PFSK-1 (cell line): ENCODE results near the gene RUNX3.

ENCODE experiments used
- FOXP2 ChIP-seq: optimal IDR thresholded peaks from 2 replicates; pipeline ENCODE3; 2011; ENCODE audit warnings: borderline replicate concordance, control low read depth, inconsistent platforms; ENCODE audit not compliant: insufficient read depth; ENCODE audit errors: extremely low read length, extremely low read depth
- POLR2AphosphoS5 ChIP-seq: IDR thresholded peaks from 2 replicates; pipeline ENCODE4 v1.6.1; 2012; ENCODE audit warnings: low read depth, mild to moderate bottlenecking, control low read depth, low read length, moderate library complexity
- REST ChIP-seq, 2 experiments: IDR thresholded peaks; 2 replicates each; pipeline versions ENCODE4 v1.6.1 to v1.8.0; 2011 to 2012; ENCODE audit warnings: low read depth in 2 of 2, low read length in 2 of 2, control low read depth in 1 of 2, inconsistent platforms in 1 of 2, mild to moderate bottlenecking in 1 of 2, moderate library complexity in 1 of 2; ENCODE audit not compliant: insufficient read depth in 1 of 2
- SIN3A ChIP-seq: IDR thresholded peaks from 2 replicates; pipeline ENCODE4 v1.6.1; 2012; ENCODE audit warnings: mild to moderate bottlenecking, low read length, moderate library complexity, borderline replicate concordance; ENCODE audit not compliant: insufficient read depth
- TAF1 ChIP-seq: IDR thresholded peaks from 2 replicates; pipeline ENCODE4 v1.6.1; 2012; ENCODE audit warnings: low read length, control low read depth, borderline replicate concordance; ENCODE audit not compliant: insufficient read depth

Gene RUNX3

GRCh38 chr1:24858277-24858676, 71.8 kb downstream of the RUNX3 start:
- TF ChIP-seq TAF1 (no peak), POLR2AphosphoS5 (no peak), SIN3A (no peak), REST (IDR thresholded peaks at IDR 0.05; ENCODE audit: insufficient read depth in 1 of 2, low read depth in 2 of 2, low read length in 2 of 2) (no peak), FOXP2 (no peak)

GRCh38 chr1:24857507-24858133, 72.5 kb downstream of the RUNX3 start:
- no peak for TF ChIP-seq POLR2AphosphoS5
- TF ChIP-seq FOXP2, result no peak
- TF ChIP-seq SIN3A, result no peak
- no peak for TF ChIP-seq TAF1

DNA sequence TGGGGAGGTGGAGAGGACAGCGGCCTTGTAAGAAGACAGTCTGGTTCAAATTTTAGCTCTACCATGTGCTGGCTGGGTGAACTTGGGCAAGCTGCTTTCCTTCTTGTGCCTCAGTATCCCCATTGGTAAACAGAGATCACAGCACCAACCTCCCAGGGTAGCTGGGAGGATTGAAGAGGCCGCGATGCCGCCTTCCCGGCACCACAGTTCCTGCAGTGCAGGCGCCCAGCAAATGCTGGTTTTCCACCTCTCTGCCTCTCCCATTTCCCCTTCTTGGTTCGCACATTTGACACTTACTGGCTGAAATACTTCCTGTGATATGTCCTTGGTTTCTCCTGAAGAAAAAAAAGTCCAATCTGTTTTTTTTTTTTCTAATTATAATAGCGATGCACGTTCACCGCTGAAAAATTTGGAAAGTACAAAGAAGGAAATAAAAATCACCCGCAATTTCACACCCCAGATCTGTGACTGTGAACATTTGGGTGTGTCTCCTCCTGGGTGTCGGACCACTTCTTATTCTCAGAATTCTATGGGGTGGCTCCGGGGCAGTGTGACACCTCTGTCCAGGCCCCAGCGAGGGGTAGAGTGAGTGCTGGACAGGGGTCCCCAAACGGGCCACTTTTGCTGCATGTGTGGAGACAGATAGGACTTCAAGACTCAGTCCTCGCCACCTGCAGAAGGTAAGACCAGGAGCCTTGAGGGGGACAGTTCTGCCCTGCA, 73.1 kb downstream of the RUNX3 start:
- TF ChIP-seq FOXP2 (no peak), POLR2AphosphoS5 (no peak)

DNA sequence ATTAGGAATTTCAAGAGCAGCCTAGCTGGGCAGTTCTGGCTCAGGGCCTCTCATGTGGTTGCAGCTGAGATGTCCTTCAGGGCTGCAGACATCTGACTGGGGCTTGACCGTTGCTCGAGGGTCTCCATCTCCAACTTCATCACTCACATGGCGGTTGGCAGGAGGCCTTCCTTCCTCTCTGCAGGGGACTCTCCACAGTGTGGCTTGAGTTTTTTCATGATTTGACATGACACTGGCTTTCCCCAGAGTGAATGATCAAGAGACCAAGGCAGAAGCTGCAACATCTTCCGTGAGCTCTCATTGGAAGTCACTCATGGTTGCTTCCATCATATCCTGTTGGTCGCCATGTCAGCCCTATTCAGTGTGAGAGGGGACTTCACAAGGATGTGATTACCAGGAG, 74.6 kb downstream of the RUNX3 start:
- TF ChIP-seq SIN3A (no peak), POLR2AphosphoS5 (no peak), TAF1 (no peak), REST (IDR thresholded peaks at IDR 0.05; ENCODE audit: insufficient read depth in 1 of 2, low read depth in 2 of 2, low read length in 2 of 2) (no peak), FOXP2 (no peak)

GRCh38 chr1:24853649-24854048, 76.4 kb downstream of the RUNX3 start:
- no peak for TF ChIP-seq SIN3A
- no peak for TF ChIP-seq FOXP2
- TF ChIP-seq POLR2AphosphoS5, result no peak
- no peak for TF ChIP-seq REST (IDR thresholded peaks at IDR 0.05; ENCODE audit: insufficient read depth in 1 of 2, low read depth in 2 of 2, low read length in 2 of 2)
- TF ChIP-seq TAF1, result no peak

DNA sequence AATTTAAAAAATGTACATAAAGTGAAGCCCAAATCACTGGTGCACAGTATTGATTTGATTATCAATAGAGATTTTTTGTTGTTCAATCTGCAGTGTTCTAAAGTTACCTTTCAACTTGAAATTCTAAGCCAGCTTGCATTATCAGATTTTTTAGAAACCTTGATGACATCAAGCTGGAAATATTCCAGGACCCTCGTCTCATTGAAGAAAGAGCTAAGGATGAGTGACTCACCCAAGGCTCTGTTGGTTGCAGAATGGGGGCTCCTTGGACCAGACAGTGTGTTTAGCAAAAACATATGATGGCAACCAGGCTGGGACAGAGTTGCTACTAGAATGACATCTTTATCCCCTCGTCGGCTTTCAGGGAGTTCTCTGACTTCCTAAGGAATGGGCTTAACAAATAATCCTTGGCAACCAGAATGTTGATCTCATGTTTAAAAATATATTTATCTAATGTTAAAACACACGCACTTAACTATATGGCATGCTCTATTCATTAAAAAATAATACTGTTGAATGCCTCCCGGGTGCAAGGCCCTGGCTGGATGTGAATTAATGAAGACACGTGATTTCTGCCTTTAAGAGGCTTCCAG, 79.7 kb downstream of the RUNX3 start:
- no peak for TF ChIP-seq REST (IDR thresholded peaks at IDR 0.05; ENCODE audit: insufficient read depth in 1 of 2, low read depth in 2 of 2, low read length in 2 of 2)
- TF ChIP-seq TAF1, result no peak
- no peak for TF ChIP-seq POLR2AphosphoS5
- no peak for TF ChIP-seq SIN3A
- TF ChIP-seq FOXP2, result no peak
